ENCODE measurements around the gene IZUMO2.

The IZUMO2 gene

DNA sequence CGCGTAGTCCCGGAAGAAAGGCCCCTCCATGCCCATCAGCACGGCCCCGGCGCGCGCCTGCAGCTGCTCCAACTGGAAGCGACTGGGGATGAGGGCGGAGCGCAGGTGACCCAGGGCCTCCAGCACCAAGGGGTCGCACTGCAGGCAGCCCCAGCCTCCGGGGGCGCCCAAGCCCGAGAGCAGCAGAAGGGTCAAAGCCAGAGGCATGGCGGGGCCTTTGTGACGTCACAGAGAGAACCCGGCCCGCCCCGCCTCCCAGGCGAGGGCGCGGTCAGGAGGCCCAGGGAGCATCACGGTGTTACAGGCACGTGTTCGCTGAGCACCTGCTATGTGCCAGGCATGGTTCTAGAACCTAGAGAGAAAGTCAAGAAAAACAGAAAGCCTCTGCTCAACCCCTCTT, at the start of gene IZUMO2:
Gene IZUMO2 (minus strand): TSS at position 294 of the 400 bp plus-strand sequence. CDS start 87 bp downstream, at position 207.
- no peak for DNase-seq

DNA sequence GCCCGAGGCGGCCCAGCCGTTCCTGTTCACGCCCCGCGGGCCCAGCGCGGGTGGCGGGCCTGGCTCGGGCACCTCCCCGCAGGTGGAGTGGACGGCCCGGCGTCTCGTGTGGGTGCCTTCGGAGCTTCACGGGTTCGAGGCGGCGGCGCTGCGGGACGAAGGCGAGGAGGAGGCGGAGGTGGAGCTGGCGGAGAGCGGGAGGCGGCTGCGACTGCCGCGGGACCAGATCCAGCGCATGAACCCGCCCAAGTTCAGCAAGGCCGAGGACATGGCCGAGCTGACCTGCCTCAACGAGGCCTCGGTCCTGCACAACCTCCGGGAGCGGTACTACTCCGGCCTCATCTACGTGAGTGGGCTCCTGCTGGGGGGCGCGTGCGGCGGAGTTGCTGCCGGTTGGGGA, 47.3 kb upstream of the IZUMO2 start:
- no peak for DNase-seq

DNA sequence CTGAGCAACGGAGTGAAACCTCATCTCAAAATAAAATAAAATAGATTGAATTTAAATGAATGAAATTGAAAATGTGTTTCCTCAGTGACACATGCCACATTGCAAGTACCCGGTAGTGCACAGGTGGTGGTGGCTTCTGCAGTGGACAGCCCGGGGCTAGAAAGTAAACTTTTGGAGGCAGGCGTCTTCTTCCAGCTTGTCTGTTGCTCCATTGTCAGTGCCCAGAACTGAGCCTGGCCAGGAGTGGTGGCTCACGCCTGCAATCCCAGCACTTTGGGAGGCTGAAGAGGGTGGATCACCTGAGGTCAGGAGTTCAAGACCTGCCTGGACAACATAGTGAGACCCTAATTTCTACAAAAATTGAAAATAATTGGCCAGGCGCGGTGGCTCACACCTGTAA, 46.0 kb upstream of the IZUMO2 start:
- DNase-seq, result no peak

DNA sequence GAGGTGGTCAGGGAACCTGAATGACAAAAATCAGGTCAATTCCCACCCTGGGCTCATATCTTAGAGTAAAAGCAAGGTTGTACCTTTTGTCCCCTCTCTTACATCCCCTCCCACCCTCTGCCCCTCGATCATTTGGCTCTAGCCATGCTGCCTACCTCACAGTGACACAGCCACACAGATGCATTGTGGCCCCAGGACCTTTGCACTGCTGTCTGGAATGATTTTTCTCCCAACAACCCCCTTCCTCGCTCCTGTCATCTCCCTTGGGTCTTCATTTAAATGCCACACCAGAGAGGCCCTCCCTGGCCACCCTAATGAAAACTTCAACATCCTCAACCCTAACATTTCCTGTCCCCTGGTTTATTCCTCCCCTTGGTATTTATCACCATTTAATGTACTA, 44.6 kb upstream of the IZUMO2 start:
- DNase-seq, result no peak

DNA sequence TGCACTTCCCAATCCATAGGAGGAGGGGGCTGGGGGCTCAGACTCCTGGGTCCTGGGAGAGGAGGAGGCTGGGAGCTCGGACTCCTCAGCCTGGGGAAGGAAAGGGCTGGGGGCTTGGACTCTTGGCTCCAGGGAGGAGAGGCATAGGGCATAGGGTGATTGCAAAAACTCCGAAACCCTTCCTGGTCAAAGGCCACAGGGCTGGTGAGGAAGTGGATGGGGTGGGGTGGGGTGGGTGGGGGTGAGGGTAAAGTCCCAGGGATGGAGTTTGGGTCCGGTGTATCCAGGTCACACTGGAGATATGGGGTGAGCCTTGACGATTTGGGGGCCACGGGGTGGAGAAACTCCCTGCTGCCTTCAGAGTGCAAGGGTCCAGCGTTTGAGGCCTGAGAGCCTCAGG, 43.1 kb upstream of the IZUMO2 start:
- no peak for DNase-seq

DNA sequence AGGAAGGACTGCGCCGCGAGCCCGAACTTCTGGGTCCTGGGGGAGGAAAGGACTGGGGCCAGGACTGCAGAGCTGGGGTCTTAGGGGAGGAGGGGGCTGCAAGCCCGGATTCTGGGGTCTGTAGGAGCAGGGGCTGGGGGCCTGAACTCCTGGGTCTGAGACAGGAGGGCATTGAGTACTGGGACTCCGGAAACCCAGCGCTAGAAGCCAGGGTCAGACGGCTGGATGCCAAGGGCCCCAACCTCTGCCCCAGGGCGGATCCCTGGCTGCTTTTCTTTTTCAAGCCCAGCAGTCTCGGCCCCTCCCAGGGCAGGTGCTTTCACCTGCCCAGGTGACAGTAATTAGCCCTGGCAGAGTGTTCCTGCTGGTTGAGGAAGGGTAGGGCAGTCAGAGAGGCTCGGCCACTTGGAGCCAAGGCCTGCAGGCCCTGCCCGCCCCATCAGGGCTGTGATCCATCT, 42.6 kb upstream of the IZUMO2 start:
- no peak for DNase-seq

DNA sequence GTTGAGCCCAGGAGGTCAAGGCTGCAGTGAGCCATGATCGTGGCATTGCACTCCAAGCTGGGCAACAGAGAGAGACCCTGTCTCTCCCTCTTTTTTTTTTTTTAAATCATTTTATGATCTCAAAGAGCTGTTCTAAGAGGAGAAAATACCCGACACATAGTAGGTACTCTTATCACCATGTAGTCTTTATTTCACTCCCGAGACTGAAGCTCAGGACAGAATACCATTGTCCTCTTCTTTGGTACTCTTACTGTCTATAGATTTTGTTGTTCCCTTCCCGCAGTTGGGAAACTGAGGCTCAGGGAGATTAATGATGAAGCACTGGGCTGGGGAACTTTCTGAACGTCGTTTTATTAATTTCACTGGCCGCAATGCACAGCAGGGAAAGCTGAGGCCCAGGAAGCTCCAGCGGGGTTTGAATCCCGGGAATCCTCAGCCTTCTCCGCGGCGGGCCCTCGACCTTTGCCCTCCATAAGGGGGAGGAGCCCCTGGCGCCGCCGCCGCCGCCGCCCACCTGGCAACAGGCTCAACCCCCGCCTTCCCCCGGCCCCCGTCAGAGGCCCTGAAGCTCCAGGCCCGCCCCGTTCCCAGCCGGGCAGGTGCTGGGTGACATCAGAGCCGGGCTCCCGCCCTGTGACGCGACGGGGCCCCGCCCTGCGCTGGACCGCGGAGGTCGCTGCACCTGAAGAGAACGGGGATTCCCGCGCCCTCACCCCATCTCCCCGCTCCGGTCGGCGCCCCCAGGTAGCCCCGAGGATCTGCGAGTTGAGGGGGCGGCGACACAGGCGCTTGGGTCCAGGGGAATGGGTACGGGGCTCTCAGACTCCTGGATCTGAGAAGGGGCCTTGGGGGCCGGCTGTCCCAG, 42.0 kb upstream of the IZUMO2 start:
- no peak for DNase-seq

DNA sequence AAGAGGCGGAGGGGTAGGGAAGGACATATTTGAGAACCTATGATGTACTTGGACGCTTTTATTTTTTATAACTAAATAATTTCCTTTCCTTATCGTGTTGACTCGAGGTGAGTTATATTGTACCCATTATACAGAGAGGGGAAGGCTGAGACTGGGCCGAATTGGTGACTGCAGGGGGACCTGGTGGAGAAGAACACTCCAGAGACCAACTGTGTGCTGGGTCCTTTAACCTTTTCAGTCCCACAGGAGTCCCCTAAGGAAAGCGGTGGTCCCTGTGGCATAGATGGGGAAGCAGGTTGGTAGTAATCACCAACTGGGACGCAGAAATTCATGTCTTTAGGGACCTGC, 41.0 kb upstream of the IZUMO2 start:
- no peak for DNase-seq

DNA sequence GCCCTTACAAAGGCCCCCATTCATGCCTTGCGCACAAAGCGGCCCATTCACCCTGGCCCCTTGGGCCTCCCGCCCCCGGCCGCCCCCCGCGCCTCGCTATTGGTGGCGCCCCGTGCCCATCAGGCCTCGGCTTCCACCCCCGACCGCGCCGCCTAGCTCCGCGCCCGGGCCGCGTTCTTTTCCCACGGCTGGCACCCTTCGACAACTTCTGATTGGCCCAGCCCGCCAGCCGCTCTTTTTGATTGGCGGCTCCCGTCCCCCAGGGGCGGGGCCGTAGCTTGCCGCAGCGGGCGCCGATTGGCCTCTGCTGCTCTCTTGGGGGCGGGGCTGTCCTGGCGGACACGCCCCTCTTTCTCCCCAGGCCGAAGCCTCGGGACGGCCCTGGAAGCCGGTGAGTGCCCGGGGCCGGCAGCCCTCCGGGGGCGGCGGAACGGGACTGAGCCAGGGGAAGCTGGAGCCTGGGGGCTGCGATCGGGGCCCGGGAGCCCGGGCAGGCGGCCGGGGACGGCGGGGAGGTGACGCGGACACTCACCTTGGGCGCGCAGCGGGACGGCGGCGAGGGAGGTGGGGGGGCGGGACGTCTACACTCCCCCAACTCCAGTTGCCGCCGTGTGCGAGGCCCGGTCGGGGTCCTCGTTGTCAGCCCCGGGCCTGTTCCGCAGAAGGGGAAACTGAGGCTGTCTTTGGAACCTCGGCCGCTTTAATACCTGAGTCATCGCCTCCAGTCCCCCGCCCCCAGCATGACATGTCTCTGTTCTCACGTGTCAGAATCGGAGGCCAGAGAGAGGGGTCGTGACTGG, 40.4 kb upstream of the IZUMO2 start, which contains the start of gene MYH14:
Gene MYH14 (plus strand): TSS at position 342 of the 800 bp plus-strand sequence. CDS start 6,744 bp downstream, outside the sequence.
- DNase-seq, result peak; percentile 44

DNA sequence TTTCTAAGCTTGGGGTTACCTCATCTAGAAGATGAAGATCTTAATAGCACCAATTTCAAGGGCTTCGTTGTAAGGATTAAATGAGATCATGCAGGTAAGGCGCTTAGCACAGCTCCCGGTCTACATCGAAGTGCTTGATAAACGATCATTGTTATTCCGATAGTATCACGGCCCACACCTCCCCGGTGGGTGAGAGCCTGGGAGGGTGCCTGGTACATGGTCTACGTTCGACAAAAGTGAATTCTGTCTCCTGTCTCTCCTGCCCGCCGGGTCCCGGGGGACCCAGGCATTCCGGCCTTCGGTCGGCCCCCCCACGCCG, 39.8 kb upstream of the IZUMO2 start:
- no peak for DNase-seq

DNA sequence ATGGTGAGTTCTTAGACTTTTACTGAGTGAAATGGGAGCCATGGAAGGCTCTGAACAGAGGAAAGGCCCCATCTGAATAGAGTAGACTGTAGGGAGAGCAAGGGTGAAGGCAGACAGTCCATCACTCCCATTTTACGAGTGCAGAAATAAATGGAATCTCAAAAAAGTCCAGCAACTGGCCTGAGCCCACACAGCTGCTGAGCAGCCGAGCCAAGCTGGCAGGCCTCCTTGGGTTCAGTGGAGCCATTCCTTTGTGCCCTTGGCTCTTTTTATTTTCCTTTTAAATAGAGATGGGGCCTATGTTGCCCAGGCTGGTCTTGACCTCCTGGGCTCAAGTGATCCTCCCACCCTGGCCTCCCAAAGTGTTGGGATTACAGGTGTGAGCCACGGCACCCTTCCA, 39.3 kb upstream of the IZUMO2 start:
- DNase-seq, result no peak

DNA sequence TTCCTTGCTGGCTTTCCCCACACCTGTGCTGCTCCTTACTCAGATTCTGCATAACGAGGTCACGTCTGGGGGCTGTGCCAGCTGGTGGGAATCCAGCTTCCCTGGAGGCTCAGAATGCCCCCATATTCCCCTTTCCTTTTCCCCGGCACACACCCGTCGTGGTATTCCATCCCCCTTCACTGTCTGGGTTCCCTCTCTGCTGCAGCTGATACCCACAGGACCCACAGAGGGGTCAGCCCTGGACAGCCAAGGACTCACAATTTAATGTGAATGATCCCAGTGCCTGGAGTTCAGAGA, 36.1 kb upstream of the IZUMO2 start:
- DNase-seq, result no peak

DNA sequence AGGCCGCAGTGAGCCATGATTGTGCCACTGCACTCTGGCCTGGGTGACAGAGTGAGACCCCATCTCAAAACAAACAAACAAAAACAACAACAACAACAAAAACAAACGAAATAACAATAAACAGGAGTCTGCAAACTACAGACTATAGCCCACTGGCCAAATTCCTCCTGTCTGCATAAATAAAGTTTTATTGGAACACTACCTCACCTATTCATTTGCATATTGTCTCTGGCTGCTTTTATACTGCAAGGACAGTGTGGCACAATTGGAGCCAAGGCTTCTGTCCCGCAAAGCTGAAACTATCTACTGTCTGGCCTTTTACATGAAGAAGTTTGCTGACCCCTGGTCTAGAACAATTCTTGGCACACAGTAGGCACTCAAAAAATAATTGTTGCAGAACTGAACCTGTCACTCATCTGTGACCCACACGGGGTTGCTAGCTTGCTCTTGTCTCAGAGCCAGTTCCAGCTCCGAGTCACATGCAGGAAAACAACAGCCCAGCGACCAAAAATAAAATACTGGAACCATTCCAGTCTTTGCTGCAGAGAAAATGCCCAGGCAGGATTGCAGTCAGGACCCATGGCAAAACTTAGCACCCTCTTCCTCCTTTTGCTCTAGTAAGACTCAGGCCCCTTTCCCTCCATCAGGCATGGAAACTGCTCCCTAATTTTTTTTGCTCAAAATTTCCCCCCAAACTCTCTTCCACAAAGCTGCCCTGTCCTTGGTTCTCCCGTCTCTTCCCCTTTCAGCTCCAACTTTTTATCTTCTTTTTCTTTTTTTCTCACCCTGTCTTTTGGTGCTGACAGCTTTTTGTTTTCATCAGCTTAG, 35.6 kb upstream of the IZUMO2 start:
- no peak for DNase-seq

DNA sequence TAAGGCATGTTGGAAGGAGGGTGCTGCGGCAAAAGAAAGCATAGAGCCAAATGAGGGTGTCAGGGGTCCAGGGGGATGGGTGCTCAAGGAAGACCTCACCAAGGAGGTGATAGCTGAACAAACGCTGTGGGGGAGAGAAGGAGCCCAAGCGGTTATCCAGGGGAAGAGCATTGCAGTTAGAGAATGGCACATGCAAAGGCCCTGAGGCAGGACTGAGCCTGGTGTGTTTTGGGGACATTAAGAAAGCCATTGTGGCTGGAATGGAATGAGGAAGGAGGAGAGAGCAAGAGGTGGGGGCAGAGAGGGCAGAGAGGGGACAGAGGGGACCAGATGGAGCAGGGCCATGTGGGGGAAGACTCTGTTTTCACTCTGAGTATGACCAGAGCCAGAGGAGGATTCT, 34.3 kb upstream of the IZUMO2 start:
- DNase-seq, result no peak

DNA sequence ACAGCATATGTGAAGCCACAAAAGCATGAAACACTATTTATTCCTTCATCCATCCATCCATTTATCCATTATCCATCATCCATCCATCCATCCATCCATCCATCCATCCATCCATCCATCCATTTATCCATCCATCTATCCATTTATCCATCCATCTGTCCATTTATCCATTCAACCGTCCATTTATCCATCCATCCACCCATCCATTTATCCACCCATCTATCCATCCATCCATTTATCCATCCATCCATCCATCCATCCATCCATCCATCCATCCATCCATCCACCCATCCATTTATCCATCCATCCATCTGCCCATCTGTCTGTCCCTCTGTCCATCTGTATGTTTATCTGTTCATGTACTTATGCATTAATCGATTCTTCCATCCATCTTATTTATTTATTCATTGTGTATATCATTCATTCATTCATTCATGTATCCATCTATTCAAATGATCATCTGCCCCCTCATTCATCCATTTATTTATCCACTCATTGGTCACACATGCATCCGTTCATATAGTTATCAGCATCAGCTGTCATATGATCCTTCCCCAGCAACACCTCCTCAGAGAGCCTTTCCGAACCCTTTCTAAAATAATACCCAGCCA, 33.3 kb upstream of the IZUMO2 start:
- DNase-seq, result no peak

DNA sequence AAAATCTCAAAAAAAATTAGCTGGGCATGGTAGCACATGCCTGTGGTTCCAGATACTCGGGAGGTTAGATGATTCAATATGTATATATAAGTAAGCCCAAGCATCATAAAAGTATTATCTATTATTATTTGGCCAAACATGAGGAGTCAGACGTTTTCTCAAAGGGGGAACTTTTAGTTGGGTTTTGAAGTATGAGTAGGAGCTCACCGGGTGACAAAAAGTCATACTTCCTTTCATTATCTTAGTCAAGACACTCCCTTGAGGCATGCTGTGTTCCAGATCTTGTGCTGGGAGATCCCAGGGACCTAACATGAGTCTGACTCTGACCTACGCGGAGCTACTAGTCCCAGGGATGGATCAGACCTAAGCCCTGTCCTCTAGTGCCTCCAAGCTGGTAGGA, 32.1 kb upstream of the IZUMO2 start:
- no peak for DNase-seq

DNA sequence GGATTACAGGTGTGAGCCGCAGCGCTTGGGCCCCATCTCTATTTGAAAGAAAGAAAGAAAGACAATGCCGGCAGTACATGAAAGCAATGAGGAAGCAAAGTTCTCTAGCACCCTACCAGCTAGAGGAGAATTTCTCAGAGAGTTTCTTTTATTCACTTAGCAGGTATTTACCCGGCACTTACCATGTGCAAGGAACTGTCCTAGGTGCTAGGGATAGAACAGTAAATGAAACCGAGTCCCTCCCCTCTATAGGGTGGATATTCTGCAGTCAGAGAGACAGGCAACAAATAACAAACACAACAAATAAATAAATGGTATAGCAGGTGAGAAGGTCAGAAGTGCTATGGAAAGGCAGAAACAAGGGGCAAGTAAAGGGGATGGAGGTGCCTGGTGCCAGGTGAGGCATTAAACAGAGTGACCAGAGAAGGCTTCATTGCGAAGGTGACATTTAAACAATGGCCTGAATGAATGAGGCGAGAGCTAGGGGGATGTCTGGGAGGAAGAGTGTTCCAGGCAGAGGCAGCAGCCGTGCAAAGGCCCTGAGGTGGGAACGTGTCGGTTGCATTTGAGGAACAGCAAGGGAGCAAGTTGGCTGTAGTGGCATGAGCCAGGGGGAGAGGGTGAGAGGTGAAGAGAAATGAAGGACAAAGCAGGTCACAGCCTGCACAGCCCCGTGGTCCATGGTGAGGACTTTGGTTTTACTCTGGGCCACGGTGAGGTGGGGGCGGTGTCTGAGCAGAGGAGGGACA, 29.6 kb upstream of the IZUMO2 start:
- no peak for DNase-seq

DNA sequence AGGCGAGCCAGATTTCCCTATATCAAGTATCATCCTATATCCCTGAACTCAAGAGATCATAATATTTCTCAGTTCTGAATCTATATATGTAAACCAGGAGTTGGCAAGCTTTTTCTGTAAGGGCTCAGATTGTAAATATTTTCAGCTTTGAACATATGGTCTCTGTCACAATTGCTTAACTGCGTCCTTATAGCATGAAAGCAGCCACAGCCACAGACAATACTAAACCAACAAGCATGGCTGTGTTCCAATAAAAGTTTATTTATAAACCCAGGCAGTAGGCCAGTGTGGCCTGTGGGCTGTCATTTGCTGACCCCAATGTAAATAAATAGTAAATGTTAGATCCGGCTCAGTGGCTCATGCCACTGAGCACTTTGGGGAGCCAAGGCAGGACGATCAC, 28.1 kb upstream of the IZUMO2 start:
- no peak for DNase-seq

DNA sequence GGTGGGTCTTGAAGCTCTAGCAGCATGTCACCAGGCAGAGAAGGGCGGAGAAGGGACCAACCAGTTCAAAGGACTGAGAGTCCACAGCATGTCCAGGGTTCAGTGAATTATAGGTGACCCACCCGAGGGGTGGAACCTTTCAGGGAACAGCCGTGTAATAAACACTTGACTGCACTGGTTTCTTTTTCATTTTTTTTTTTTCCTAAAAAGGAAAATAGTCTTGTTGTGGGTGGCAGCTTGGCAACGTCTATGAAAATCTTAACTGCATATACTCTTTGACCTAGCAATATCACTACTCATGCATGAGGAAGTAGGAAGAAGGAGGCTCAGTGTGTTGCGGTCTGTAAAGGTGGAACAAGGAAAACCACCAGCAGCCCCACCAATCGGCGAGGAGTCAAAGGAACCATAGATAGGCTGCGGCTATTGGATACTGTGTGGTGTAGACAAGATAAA, 27.4 kb upstream of the IZUMO2 start:
- DNase-seq, result no peak

DNA sequence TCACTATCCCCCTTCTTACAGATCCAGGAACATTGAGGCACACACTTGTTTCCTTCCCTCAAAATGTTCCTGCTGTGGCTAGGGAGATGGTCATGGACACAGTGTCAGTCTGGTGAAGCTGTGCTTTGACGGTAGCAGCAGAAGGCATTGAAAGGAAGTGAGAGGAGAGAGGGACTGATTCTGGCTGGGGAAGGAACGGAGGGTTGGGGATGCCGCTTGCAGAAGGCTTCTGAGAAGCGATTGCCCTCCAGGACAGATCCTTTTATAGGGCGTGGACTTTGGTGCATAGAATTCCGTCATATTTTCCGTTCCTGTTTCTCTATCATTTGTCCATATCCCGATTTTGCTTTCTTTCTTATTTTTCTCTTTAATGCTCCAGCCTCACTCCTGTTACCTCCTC, 26.2 kb upstream of the IZUMO2 start:
- DNase-seq, result no peak

DNA sequence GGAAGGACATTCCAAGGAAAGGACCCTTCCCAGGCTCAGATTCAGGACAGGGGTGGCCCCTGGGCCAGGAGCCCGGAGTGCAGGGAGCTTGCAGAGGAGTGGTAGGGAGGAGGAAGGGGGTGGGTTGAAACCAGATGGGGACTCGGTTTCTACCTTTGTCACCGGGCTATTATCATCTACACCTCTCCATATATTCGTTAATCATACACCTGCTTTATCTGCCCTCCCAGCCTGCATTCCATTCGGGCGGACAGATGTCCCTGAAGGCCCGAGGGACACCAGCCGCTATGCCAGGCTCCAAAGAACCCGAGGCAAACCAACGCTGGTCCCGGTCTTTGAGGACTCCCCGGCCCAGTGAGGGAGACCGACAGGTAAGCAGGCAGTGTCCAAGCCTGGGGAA, 24.9 kb upstream of the IZUMO2 start:
- no peak for DNase-seq

DNA sequence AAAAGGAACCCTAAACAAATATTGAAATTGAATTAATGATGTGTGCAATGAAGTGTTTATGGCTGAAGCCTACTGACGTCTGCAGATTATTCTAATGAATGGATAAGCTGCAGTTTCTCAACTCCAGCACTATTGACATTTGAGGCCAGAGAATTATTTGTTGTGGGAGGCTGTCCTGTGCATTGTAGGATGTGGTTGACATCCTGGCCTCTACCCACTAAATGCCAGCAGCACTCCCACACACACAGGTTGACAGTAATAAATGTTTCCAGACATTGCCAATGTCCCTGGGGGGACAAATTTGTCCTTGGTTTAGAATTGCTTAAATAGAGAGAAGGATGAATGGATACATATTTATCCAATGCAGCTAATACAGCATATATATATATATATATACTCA, 21.1 kb upstream of the IZUMO2 start:
- DNase-seq, result no peak

Data from kidney glomerular epithelial cell (primary cell).